Measurements from ENCODE around the gene BAMBI.

BAMBI gene

GRCh38 chr10:28676326-28676967 is 874 bp upstream of the BAMBI start:
- peak in 3 of 14 donors; percentile 18 to 56 (median 47) for DNase-seq

GRCh38 chr10:28677888-28678686 is 766 bp downstream of the BAMBI start:
- DNase-seq: peak in 6 of 14 donors; percentile 16 to 56 (median 46)

- DNase-seq: peak in 3 of 14 donors; percentile 14 to 22 (median 21)
Measured at GRCh38 chr10:28678687-28679457, 1.6 kb downstream of the BAMBI start.

- peak in 3 of 14 donors; percentile 15 to 49 (median 21) for DNase-seq
Measured at GRCh38 chr10:28679581-28680357, 2.4 kb downstream of the BAMBI start.

- DNase-seq: peak in 1 of 14 donors; percentile 24
Measured at GRCh38 chr10:28680358-28680752, 3.0 kb downstream of the BAMBI start.

- DNase-seq: peak in 5 of 14 donors; percentile 11 to 37 (median 16)
Measured at GRCh38 chr10:28681291-28681763, 4.0 kb downstream of the BAMBI start.

- DNase-seq: peak in 1 of 14 donors; percentile 12
Measured at GRCh38 chr10:28681928-28682750, 4.8 kb downstream of the BAMBI start.

- DNase-seq: no peak
Measured at GRCh38 chr10:28684157-28684985, 7.0 kb downstream of the BAMBI start.

- peak in 2 of 14 donors; percentile 7 for DNase-seq
Measured at GRCh38 chr10:28684986-28685580, 7.8 kb downstream of the BAMBI start.

GRCh38 chr10:28685717-28686116 is 8.4 kb downstream of the BAMBI start:
- no peak for DNase-seq

- DNase-seq: no peak
Measured at GRCh38 chr10:28686835-28687682, 9.7 kb downstream of the BAMBI start.

GRCh38 chr10:28687683-28688001 is 10.3 kb downstream of the BAMBI start:
- DNase-seq: no peak

- no peak for DNase-seq
Measured at GRCh38 chr10:28690545-28690944, 13.2 kb downstream of the BAMBI start.

GRCh38 chr10:28691187-28691694 is 13.9 kb downstream of the BAMBI start:
- DNase-seq: no peak

- DNase-seq: no peak
Measured at GRCh38 chr10:28692050-28692449, 14.7 kb downstream of the BAMBI start.

GRCh38 chr10:28694530-28694929 is 17.2 kb downstream of the BAMBI start:
- no peak for DNase-seq

GRCh38 chr10:28698075-28698474 is 20.8 kb downstream of the BAMBI start:
- no peak for DNase-seq

GRCh38 chr10:28704464-28705161 is 27.3 kb downstream of the BAMBI start:
- DNase-seq: no peak
